ENCODE measurements around the gene GAA.
A peak's percentile ranks its signal among the peaks of the same experiment; 100 is the strongest.

Gene GAA

GRCh38 chr17:80125656-80126448 is 24.5 kb downstream of the GAA start:
- H3K9me3 ChIP-seq (ENCODE audit: severe bottlenecking) = no peaks in the 10 kb centered on the region
- H3K4me3 ChIP-seq (ENCODE audit: severe bottlenecking) = no peak overlapping the region
- H3K27ac ChIP-seq (ENCODE audit: poor library complexity, severe bottlenecking) = no peak overlapping the region
- no peaks in the 10 kb centered on the region for H3K36me3 ChIP-seq (ENCODE audit: low read depth)
- no peaks in the 10 kb centered on the region for H3K4me1 ChIP-seq (ENCODE audit: insufficient read depth, poor library complexity, severe bottlenecking)
- no peaks in the 10 kb centered on the region for H3K27me3 ChIP-seq (ENCODE audit: insufficient read depth, poor library complexity, severe bottlenecking)
- TF ChIP-seq CTCF (IDR thresholded peaks at IDR 0.05; ENCODE audit: poor library complexity, severe bottlenecking) = no peak
- no peak for ATAC-seq (ENCODE audit: low read depth)
- DNase-seq (ENCODE audit: low spot score) = peak; percentile 2

GRCh38 chr17:80126449-80126715 is 25.0 kb downstream of the GAA start:
- H3K9me3 ChIP-seq (ENCODE audit: severe bottlenecking) = no peaks in the 10 kb centered on the region
- DNase-seq (ENCODE audit: low spot score) (peak; percentile 10), ATAC-seq (ENCODE audit: low read depth) (no peak)
- H3K36me3 ChIP-seq (ENCODE audit: low read depth) = peaks cover 2% of the 10 kb centered on the region; the same call in 1 of the 2 replicates
- H3K4me3 ChIP-seq (ENCODE audit: severe bottlenecking) = no peak overlapping the region
- H3K27me3 ChIP-seq (ENCODE audit: insufficient read depth, poor library complexity, severe bottlenecking) = no peaks in the 10 kb centered on the region
- no peak for TF ChIP-seq CTCF (IDR thresholded peaks at IDR 0.05; ENCODE audit: poor library complexity, severe bottlenecking)
- H3K27ac ChIP-seq (ENCODE audit: poor library complexity, severe bottlenecking) = no peak overlapping the region
- no peaks in the 10 kb centered on the region for H3K4me1 ChIP-seq (ENCODE audit: insufficient read depth, poor library complexity, severe bottlenecking)

- H3K36me3 ChIP-seq (ENCODE audit: low read depth) = peaks cover 19% of the 10 kb centered on the region
- H3K27ac ChIP-seq (ENCODE audit: poor library complexity, severe bottlenecking) = no peak overlapping the region
- no peaks in the 10 kb centered on the region for H3K4me1 ChIP-seq (ENCODE audit: insufficient read depth, poor library complexity, severe bottlenecking)
- no peak for TF ChIP-seq CTCF (IDR thresholded peaks at IDR 0.05; ENCODE audit: poor library complexity, severe bottlenecking)
- peak; percentile 7 for DNase-seq (ENCODE audit: low spot score)
- no peak overlapping the region for H3K4me3 ChIP-seq (ENCODE audit: severe bottlenecking)
- no peak for ATAC-seq (ENCODE audit: low read depth)
- no peaks in the 10 kb centered on the region for H3K9me3 ChIP-seq (ENCODE audit: severe bottlenecking)
- H3K27me3 ChIP-seq (ENCODE audit: insufficient read depth, poor library complexity, severe bottlenecking) = no peaks in the 10 kb centered on the region
These were observed 27.7 kb downstream of the GAA start for GRCh38 chr17:80129006-80129565.

GRCh38 chr17:80130992-80131391 is 29.6 kb downstream of the GAA start:
- ATAC-seq (ENCODE audit: low read depth) (no peak), DNase-seq (ENCODE audit: low spot score) (peak; percentile 3)
- no peak overlapping the region for H3K27ac ChIP-seq (ENCODE audit: poor library complexity, severe bottlenecking)
- peaks cover 38% of the 10 kb centered on the region for H3K36me3 ChIP-seq (ENCODE audit: low read depth)
- H3K27me3 ChIP-seq (ENCODE audit: insufficient read depth, poor library complexity, severe bottlenecking) = no peaks in the 10 kb centered on the region
- no peaks in the 10 kb centered on the region for H3K9me3 ChIP-seq (ENCODE audit: severe bottlenecking)
- H3K4me1 ChIP-seq (ENCODE audit: insufficient read depth, poor library complexity, severe bottlenecking) = no peaks in the 10 kb centered on the region
- no peak overlapping the region for H3K4me3 ChIP-seq (ENCODE audit: severe bottlenecking)
- no peak for TF ChIP-seq CTCF (IDR thresholded peaks at IDR 0.05; ENCODE audit: poor library complexity, severe bottlenecking)

All from RWPE2 (cell line).